Measurements from ENCODE around the gene UNC80. TPM values are rescaled to one million over a fixed set of nuclear protein-coding genes. Genes with fewer than 3 reads are reported as not detected.
A peak's percentile ranks its signal among the peaks of the same experiment; 100 is the strongest.

Gene UNC80
- total and polyA plus RNA-seq, 10 donors, result 0.05 to 1.9 (median 0.63) TPM

- DNase-seq, result no peak
- no peaks in the 10 kb centered on the region for H3K27me3 ChIP-seq (replicated peaks in 1 of 7)
- no peaks in the 10 kb centered on the region for H3K36me3 ChIP-seq
- WGBS, 5 donors, result 56 to 79% (median 68%) methylated on average over 1 of the region's 1 CpG
- H3K4me1 ChIP-seq, result no peaks in the 10 kb centered on the region
- TF ChIP-seq POLR2A (IDR thresholded peaks at IDR 0.05) (no peak), POLR2AphosphoS5 (IDR thresholded peaks at IDR 0.05) (no peak), CTCF (IDR thresholded peaks at IDR 0.05 in 8 of 11, conservative IDR thresholded peaks at IDR 0.05 in 3 of 11) (no peak)
- intact Hi-C loops (cut with DNase I; ENCODE audit: low total_unique reads), result no loop called here
- peaks cover 0 to 5% (median 0%) of the 10 kb centered on the region in 8 donors for H3K9me3 ChIP-seq
- H3K4me3 ChIP-seq, result no peak overlapping the region
- H3K27ac ChIP-seq, result no peak overlapping the region
These were observed 33.7 kb downstream of the UNC80 start for GRCh38 chr2:209805351-209805750.

GRCh38 chr2:209806318-209806717 lies 34.7 kb downstream of the UNC80 start:
- WGBS, 5 donors, result 60 to 65% (median 62%) methylated on average over 3 of the region's 3 CpGs

DNA sequence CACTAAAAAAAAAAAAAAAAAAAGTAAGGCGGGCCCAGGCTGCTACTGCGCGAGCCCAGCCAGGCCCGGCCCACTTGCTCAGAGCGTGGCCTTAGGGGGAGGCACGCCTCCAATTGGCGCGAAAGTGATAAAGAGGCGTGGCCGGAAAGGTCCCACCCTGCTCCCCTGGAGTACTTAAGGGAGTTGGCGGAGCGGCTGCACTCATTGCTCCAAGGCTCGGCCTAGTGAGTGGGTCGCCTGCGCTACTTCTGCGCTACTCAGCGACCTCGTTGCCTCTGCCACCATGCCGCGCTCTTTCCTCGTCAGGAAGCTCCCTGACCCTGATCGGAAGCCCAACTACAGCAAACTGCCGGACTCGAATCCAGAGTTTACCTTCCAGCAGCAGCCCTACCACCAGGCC lies 36.9 kb downstream of the UNC80 start:
- no peak overlapping the region for H3K4me3 ChIP-seq
- H3K27ac ChIP-seq, result no peak overlapping the region
- DNase-seq, result no peak
- peaks cover 0 to 5% (median 0%) of the 10 kb centered on the region in 8 donors for H3K9me3 ChIP-seq
- no peaks in the 10 kb centered on the region for H3K4me1 ChIP-seq
- 95 to 97% (median 96%) methylated on average over 23 to 24 of the region's 24 CpGs for WGBS, 5 donors
- no peaks in the 10 kb centered on the region for H3K27me3 ChIP-seq (replicated peaks in 1 of 7)
- intact Hi-C loops (cut with DNase I; ENCODE audit: low total_unique reads), result no loop called here
- no peak for TF ChIP-seq POLR2A (IDR thresholded peaks at IDR 0.05)
- H3K36me3 ChIP-seq, result no peaks in the 10 kb centered on the region

More at GRCh38 chr2:209806318-209806717, 34.7 kb downstream of the UNC80 start:
- Histone ChIP-seq H3K9me3 (peaks cover 0 to 5% (median 0%) of the 10 kb centered on the region in 8 donors), H3K4me3 (no peak overlapping the region), H3K27me3 (replicated peaks in 1 of 7) (no peaks in the 10 kb centered on the region), H3K36me3 (no peaks in the 10 kb centered on the region), H3K27ac (no peak overlapping the region), H3K4me1 (no peaks in the 10 kb centered on the region)
- intact Hi-C loops (cut with DNase I; ENCODE audit: low total_unique reads), result no loop called here
- TF ChIP-seq POLR2A (IDR thresholded peaks at IDR 0.05) (no peak), CTCF (IDR thresholded peaks at IDR 0.05 in 8 of 11, conservative IDR thresholded peaks at IDR 0.05 in 3 of 11) (no peak), POLR2AphosphoS5 (IDR thresholded peaks at IDR 0.05) (no peak)
- no peak for DNase-seq

DNA sequence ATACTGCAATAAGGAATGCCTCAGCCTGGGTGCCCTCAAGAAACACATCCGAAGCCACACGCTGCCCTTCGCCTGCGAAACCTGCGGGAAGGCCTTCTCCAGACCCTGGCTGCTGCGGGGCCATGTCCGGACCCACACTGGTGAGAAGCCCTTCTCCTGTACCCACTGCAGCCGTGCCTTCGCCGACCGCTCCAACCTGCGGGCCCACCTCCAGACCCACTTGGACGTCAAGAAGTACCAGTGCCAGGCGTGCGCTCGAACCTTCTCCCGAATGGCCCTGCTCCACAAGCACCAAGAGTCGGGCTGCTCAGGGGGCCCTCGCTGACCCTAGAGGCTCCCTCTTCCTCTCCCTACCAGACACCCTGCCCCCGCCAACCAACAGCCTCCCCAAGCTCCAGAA lies 37.6 kb downstream of the UNC80 start:
- Histone ChIP-seq H3K4me3 (no peak overlapping the region), H3K27ac (no peak overlapping the region), H3K4me1 (no peaks in the 10 kb centered on the region), H3K36me3 (no peaks in the 10 kb centered on the region), H3K27me3 (replicated peaks in 1 of 7) (no peaks in the 10 kb centered on the region), H3K9me3 (peaks cover 0 to 5% (median 0%) of the 10 kb centered on the region in 8 donors)
- no peak for DNase-seq
- WGBS, 5 donors, result 94 to 99% (median 96%) methylated on average over 17 to 20 of the region's 20 CpGs
- intact Hi-C loops (cut with DNase I; ENCODE audit: low total_unique reads), result no loop called here
- TF ChIP-seq POLR2AphosphoS5 (IDR thresholded peaks at IDR 0.05) (no peak), POLR2A (IDR thresholded peaks at IDR 0.05) (no peak), CTCF (IDR thresholded peaks at IDR 0.05 in 8 of 11, conservative IDR thresholded peaks at IDR 0.05 in 3 of 11) (no peak)

GRCh38 chr2:209817844-209818271 lies 46.2 kb downstream of the UNC80 start:
- TF ChIP-seq POLR2A (IDR thresholded peaks at IDR 0.05), result no peak
- TF ChIP-seq CTCF (IDR thresholded peaks at IDR 0.05 in 8 of 11, conservative IDR thresholded peaks at IDR 0.05 in 3 of 11), result no peak
- TF ChIP-seq POLR2AphosphoS5 (IDR thresholded peaks at IDR 0.05), result no peak
- Histone ChIP-seq H3K36me3 (no peaks in the 10 kb centered on the region), H3K4me1 (no peaks in the 10 kb centered on the region), H3K27ac (peak overlapping the region in 2 of 8 donors; percentile 21 to 40), H3K4me3 (no peak overlapping the region), H3K27me3 (replicated peaks in 1 of 7) (no peaks in the 10 kb centered on the region), H3K9me3 (no peaks in the 10 kb centered on the region)
- intact Hi-C loops (cut with DNase I; ENCODE audit: low total_unique reads), result no loop called here
- 60 to 68% (median 60%) methylated on average over 8 of the region's 8 CpGs for WGBS, 5 donors
- DNase-seq, result no peak
